ENCODE measurements around the gene SDR9C7.
"Not testable (repeated sequence)": the region's sequence is repeated elsewhere in the genome, so short reads cannot be mapped to it uniquely, and the experiment has no call there.

The SDR9C7 gene

GRCh38 chr12:56885316-56885715 lies 48.9 kb downstream of the SDR9C7 start:
- Histone ChIP-seq H3K36me3 (replicated peaks in 1 of 2; ENCODE audit: control insufficient read depth in 2 of 2, insufficient read depth in 2 of 2, low read length in 2 of 2) (no peaks in the 10 kb centered on the region), H3K4me3 (ENCODE audit: low read length in 2 of 2) (no peak overlapping the region), H3K14ac (ENCODE audit: low read length) (no peak overlapping the region), H2AK5ac (ENCODE audit: low read depth, low read length) (no peak overlapping the region), H4K91ac (ENCODE audit: low read depth, low read length, poor library complexity) (no peak overlapping the region), H3K9me3 (replicated peaks in 1 of 2; ENCODE audit: control insufficient read depth in 2 of 2, insufficient read depth in 1 of 2, low read depth in 1 of 2, low read length in 2 of 2) (peaks cover 6 to 7% of the 10 kb centered on the region in 2 donors), H3K4me2 (ENCODE audit: insufficient read depth, low read length, poor library complexity, severe bottlenecking) (no peak overlapping the region), H2BK15ac (ENCODE audit: low read length) (no peak overlapping the region), H2BK5ac (ENCODE audit: low read length) (no peak overlapping the region), H3K4me1 (ENCODE audit: control insufficient read depth in 2 of 2, insufficient read depth in 1 of 2, low read depth in 1 of 2, low read length in 2 of 2) (no peaks in the 10 kb centered on the region), H3K4ac (ENCODE audit: low read length) (no peak overlapping the region), H3K27me3 (ENCODE audit: control insufficient read depth in 3 of 3, insufficient read depth in 3 of 3, low read depth in 1 of 3, low read length in 3 of 3) (no peaks in the 10 kb centered on the region), H3K23ac (ENCODE audit: low read depth, low read length, poor library complexity) (no peak overlapping the region), H2BK12ac (ENCODE audit: low read length) (no peak overlapping the region), H4K8ac (ENCODE audit: low read depth, low read length) (no peak overlapping the region), H3K18ac (ENCODE audit: low read length) (no peak overlapping the region), H2AFZ (ENCODE audit: low read length) (no peak overlapping the region), H3K27ac (replicated peaks; ENCODE audit: low read length) (no peak overlapping the region), H3K79me1 (ENCODE audit: low read depth, low read length) (no peaks in the 10 kb centered on the region), H3K9ac (ENCODE audit: low read depth, low read length, poor library complexity) (no peak overlapping the region), H2BK120ac (ENCODE audit: low read depth, low read length) (no peak overlapping the region)
- WGBS, 2 donors (ENCODE audit: extremely low coverage in 2 of 2, insufficient read length in 2 of 2, insufficient replicate concordance in 1 of 2), result no CpG with 5 or more reads among the region's 1 CpG
- no peak for DNase-seq (ENCODE audit: low spot score)

GRCh38 chr12:56884421-56884820 lies 49.8 kb downstream of the SDR9C7 start:
- Histone ChIP-seq H3K4ac (ENCODE audit: low read length) (no peak overlapping the region), H3K9ac (ENCODE audit: low read depth, low read length, poor library complexity) (no peak overlapping the region), H2AK5ac (ENCODE audit: low read depth, low read length) (no peak overlapping the region), H3K23ac (ENCODE audit: low read depth, low read length, poor library complexity) (no peak overlapping the region), H4K8ac (ENCODE audit: low read depth, low read length) (no peak overlapping the region), H2BK5ac (ENCODE audit: low read length) (no peak overlapping the region), H3K27me3 (ENCODE audit: control insufficient read depth in 3 of 3, insufficient read depth in 3 of 3, low read depth in 1 of 3, low read length in 3 of 3) (no peaks in the 10 kb centered on the region), H3K14ac (ENCODE audit: low read length) (no peak overlapping the region), H3K36me3 (replicated peaks in 1 of 2; ENCODE audit: control insufficient read depth in 2 of 2, insufficient read depth in 2 of 2, low read length in 2 of 2) (no peaks in the 10 kb centered on the region), H4K91ac (ENCODE audit: low read depth, low read length, poor library complexity) (no peak overlapping the region), H3K4me1 (ENCODE audit: control insufficient read depth in 2 of 2, insufficient read depth in 1 of 2, low read depth in 1 of 2, low read length in 2 of 2) (no peaks in the 10 kb centered on the region), H3K18ac (ENCODE audit: low read length) (no peak overlapping the region), H2AFZ (ENCODE audit: low read length) (no peak overlapping the region), H3K4me2 (ENCODE audit: insufficient read depth, low read length, poor library complexity, severe bottlenecking) (no peak overlapping the region), H3K4me3 (ENCODE audit: low read length in 2 of 2) (no peak overlapping the region), H2BK15ac (ENCODE audit: low read length) (no peak overlapping the region), H2BK12ac (ENCODE audit: low read length) (no peak overlapping the region), H3K27ac (replicated peaks; ENCODE audit: low read length) (no peak overlapping the region), H3K9me3 (replicated peaks in 1 of 2; ENCODE audit: control insufficient read depth in 2 of 2, insufficient read depth in 1 of 2, low read depth in 1 of 2, low read length in 2 of 2) (peaks cover 6 to 7% of the 10 kb centered on the region in 2 donors), H3K79me1 (ENCODE audit: low read depth, low read length) (no peaks in the 10 kb centered on the region), H2BK120ac (ENCODE audit: low read depth, low read length) (no peak overlapping the region)
- no CpG with 5 or more reads among the region's 1 CpG for WGBS, 2 donors (ENCODE audit: extremely low coverage in 2 of 2, insufficient read length in 2 of 2, insufficient replicate concordance in 1 of 2)
- no peak for DNase-seq (ENCODE audit: low spot score)

- H3K18ac ChIP-seq (ENCODE audit: low read length); H4K8ac ChIP-seq (ENCODE audit: low read depth, low read length); DNase-seq (ENCODE audit: low spot score); H3K23ac ChIP-seq (ENCODE audit: low read depth, low read length, poor library complexity); H3K9ac ChIP-seq (ENCODE audit: low read depth, low read length, poor library complexity); H2AFZ ChIP-seq (ENCODE audit: low read length); H3K14ac ChIP-seq (ENCODE audit: low read length); H2BK5ac ChIP-seq (ENCODE audit: low read length); H4K91ac ChIP-seq (ENCODE audit: low read depth, low read length, poor library complexity); H3K79me1 ChIP-seq (ENCODE audit: low read depth, low read length); H3K36me3 ChIP-seq (replicated peaks in 1 of 2; ENCODE audit: control insufficient read depth in 2 of 2, insufficient read depth in 2 of 2, low read length in 2 of 2); H2BK15ac ChIP-seq (ENCODE audit: low read length); H3K9me3 ChIP-seq (replicated peaks in 1 of 2; ENCODE audit: control insufficient read depth in 2 of 2, insufficient read depth in 1 of 2, low read depth in 1 of 2, low read length in 2 of 2); H3K4me1 ChIP-seq (ENCODE audit: control insufficient read depth in 2 of 2, insufficient read depth in 1 of 2, low read depth in 1 of 2, low read length in 2 of 2); H3K4me3 ChIP-seq (ENCODE audit: low read length in 2 of 2); H3K27me3 ChIP-seq (ENCODE audit: control insufficient read depth in 3 of 3, insufficient read depth in 3 of 3, low read depth in 1 of 3, low read length in 3 of 3); H2BK120ac ChIP-seq (ENCODE audit: low read depth, low read length); H3K27ac ChIP-seq (replicated peaks; ENCODE audit: low read length); H2BK12ac ChIP-seq (ENCODE audit: low read length); H3K4ac ChIP-seq (ENCODE audit: low read length); H3K4me2 ChIP-seq (ENCODE audit: insufficient read depth, low read length, poor library complexity, severe bottlenecking); H2AK5ac ChIP-seq (ENCODE audit: low read depth, low read length): not testable (repeated sequence)
- no CpG with 5 or more reads among the region's 3 CpGs for WGBS, 2 donors (ENCODE audit: extremely low coverage in 2 of 2, insufficient read length in 2 of 2, insufficient replicate concordance in 1 of 2)
Measured at GRCh38 chr12:56882407-56882806, 51.8 kb downstream of the SDR9C7 start.

- H3K4ac ChIP-seq (ENCODE audit: low read length), result no peak overlapping the region
- no peak for DNase-seq (ENCODE audit: low spot score)
- H3K9ac ChIP-seq (ENCODE audit: low read depth, low read length, poor library complexity), result no peak overlapping the region
- peaks cover 0 to 6% of the 10 kb centered on the region in 2 donors for H3K9me3 ChIP-seq (replicated peaks in 1 of 2; ENCODE audit: control insufficient read depth in 2 of 2, insufficient read depth in 1 of 2, low read depth in 1 of 2, low read length in 2 of 2)
- H2AK5ac ChIP-seq (ENCODE audit: low read depth, low read length), result no peak overlapping the region
- no peaks in the 10 kb centered on the region for H3K4me1 ChIP-seq (ENCODE audit: control insufficient read depth in 2 of 2, insufficient read depth in 1 of 2, low read depth in 1 of 2, low read length in 2 of 2)
- no peak overlapping the region for H2BK120ac ChIP-seq (ENCODE audit: low read depth, low read length)
- no peaks in the 10 kb centered on the region for H3K27me3 ChIP-seq (ENCODE audit: control insufficient read depth in 3 of 3, insufficient read depth in 3 of 3, low read depth in 1 of 3, low read length in 3 of 3)
- H2BK5ac ChIP-seq (ENCODE audit: low read length), result no peak overlapping the region
- H3K79me1 ChIP-seq (ENCODE audit: low read depth, low read length), result no peaks in the 10 kb centered on the region
- no peak overlapping the region for H3K4me3 ChIP-seq (ENCODE audit: low read length in 2 of 2)
- no peak overlapping the region for H3K18ac ChIP-seq (ENCODE audit: low read length)
- H3K36me3 ChIP-seq (replicated peaks in 1 of 2; ENCODE audit: control insufficient read depth in 2 of 2, insufficient read depth in 2 of 2, low read length in 2 of 2), result no peaks in the 10 kb centered on the region
- no peak overlapping the region for H2AFZ ChIP-seq (ENCODE audit: low read length)
- WGBS, 2 donors (ENCODE audit: extremely low coverage in 2 of 2, insufficient read length in 2 of 2, insufficient replicate concordance in 1 of 2), result no CpG with 5 or more reads among the region's 1 CpG
- no peak overlapping the region for H4K91ac ChIP-seq (ENCODE audit: low read depth, low read length, poor library complexity)
- H3K27ac ChIP-seq (replicated peaks; ENCODE audit: low read length), result no peak overlapping the region
- no peak overlapping the region for H3K4me2 ChIP-seq (ENCODE audit: insufficient read depth, low read length, poor library complexity, severe bottlenecking)
- no peak overlapping the region for H3K23ac ChIP-seq (ENCODE audit: low read depth, low read length, poor library complexity)
- no peak overlapping the region for H3K14ac ChIP-seq (ENCODE audit: low read length)
- H2BK12ac ChIP-seq (ENCODE audit: low read length), result no peak overlapping the region
- H2BK15ac ChIP-seq (ENCODE audit: low read length), result no peak overlapping the region
- no peak overlapping the region for H4K8ac ChIP-seq (ENCODE audit: low read depth, low read length)
Measured at GRCh38 chr12:56880125-56880992, 53.8 kb downstream of the SDR9C7 start.

Measured in neuronal stem cell (in vitro differentiated cells).